ENCODE results near the gene FAM107B.
"Not testable (repeated sequence)": the region's sequence is repeated elsewhere in the genome, so short reads cannot be mapped to it uniquely, and the experiment has no call there.

FAM107B gene

GRCh38 chr10:14593806-14594205 is 180.9 kb downstream of the FAM107B start:
- no peak for DNase-seq (ENCODE audit: low read depth)
- Histone ChIP-seq H3K4me3 (ENCODE audit: low read length) (no peak overlapping the region), H3K9me3 (ENCODE audit: control insufficient read depth, low read length) (no peaks in the 10 kb centered on the region), H3K27me3 (replicated peaks; ENCODE audit: control insufficient read depth, insufficient read depth, low read length) (no peaks in the 10 kb centered on the region), H3K9ac (ENCODE audit: low read length) (no peak overlapping the region), H3K36me3 (ENCODE audit: control insufficient read depth, insufficient read depth, low read length, severe bottlenecking) (no peaks in the 10 kb centered on the region), H3K4me1 (ENCODE audit: control insufficient read depth, insufficient read depth, low read length) (no peaks in the 10 kb centered on the region)

- DNase-seq (ENCODE audit: low read depth), result no peak
- Histone ChIP-seq H3K9me3 (ENCODE audit: control insufficient read depth, low read length) (no peaks in the 10 kb centered on the region), H3K4me3 (ENCODE audit: low read length) (no peak overlapping the region), H3K36me3 (ENCODE audit: control insufficient read depth, insufficient read depth, low read length, severe bottlenecking) (no peaks in the 10 kb centered on the region), H3K4me1 (ENCODE audit: control insufficient read depth, insufficient read depth, low read length) (peaks cover 11% of the 10 kb centered on the region), H3K9ac (ENCODE audit: low read length) (no peak overlapping the region), H3K27me3 (replicated peaks; ENCODE audit: control insufficient read depth, insufficient read depth, low read length) (no peaks in the 10 kb centered on the region)
Observed at GRCh38 chr10:14592566-14592965, 182.1 kb downstream of the FAM107B start.

GRCh38 chr10:14592026-14592425 is 182.7 kb downstream of the FAM107B start:
- Histone ChIP-seq H3K9ac (ENCODE audit: low read length) (no peak overlapping the region), H3K36me3 (ENCODE audit: control insufficient read depth, insufficient read depth, low read length, severe bottlenecking) (no peaks in the 10 kb centered on the region), H3K4me1 (ENCODE audit: control insufficient read depth, insufficient read depth, low read length) (peaks cover 12% of the 10 kb centered on the region), H3K27me3 (replicated peaks; ENCODE audit: control insufficient read depth, insufficient read depth, low read length) (no peaks in the 10 kb centered on the region), H3K4me3 (ENCODE audit: low read length) (no peak overlapping the region), H3K9me3 (ENCODE audit: control insufficient read depth, low read length) (no peaks in the 10 kb centered on the region)
- no peak for DNase-seq (ENCODE audit: low read depth)

- H3K27me3 ChIP-seq (replicated peaks; ENCODE audit: control insufficient read depth, insufficient read depth, low read length); H3K36me3 ChIP-seq (ENCODE audit: control insufficient read depth, insufficient read depth, low read length, severe bottlenecking); H3K4me3 ChIP-seq (ENCODE audit: low read length); H3K9me3 ChIP-seq (ENCODE audit: control insufficient read depth, low read length); H3K9ac ChIP-seq (ENCODE audit: low read length); DNase-seq (ENCODE audit: low read depth): not testable (repeated sequence)
- peaks cover 12% of the 10 kb centered on the region for H3K4me1 ChIP-seq (ENCODE audit: control insufficient read depth, insufficient read depth, low read length)
Observed at GRCh38 chr10:14588938-14589294, 185.8 kb downstream of the FAM107B start.

- peaks cover 12% of the 10 kb centered on the region for H3K4me1 ChIP-seq (ENCODE audit: control insufficient read depth, insufficient read depth, low read length)
- H3K9me3 ChIP-seq (ENCODE audit: control insufficient read depth, low read length), result no peaks in the 10 kb centered on the region
- DNase-seq (ENCODE audit: low read depth), result peak; percentile 97
- no peaks in the 10 kb centered on the region for H3K36me3 ChIP-seq (ENCODE audit: control insufficient read depth, insufficient read depth, low read length, severe bottlenecking)
- H3K27me3 ChIP-seq (replicated peaks; ENCODE audit: control insufficient read depth, insufficient read depth, low read length), result no peaks in the 10 kb centered on the region
- H3K4me3 ChIP-seq (ENCODE audit: low read length), result no peak overlapping the region
- no peak overlapping the region for H3K9ac ChIP-seq (ENCODE audit: low read length)
Observed at GRCh38 chr10:14588084-14588937, 186.4 kb downstream of the FAM107B start.

GRCh38 chr10:14587540-14588083 is 187.1 kb downstream of the FAM107B start:
- H3K9me3 ChIP-seq (ENCODE audit: control insufficient read depth, low read length), result no peaks in the 10 kb centered on the region
- H3K9ac ChIP-seq (ENCODE audit: low read length), result no peak overlapping the region
- H3K4me3 ChIP-seq (ENCODE audit: low read length), result no peak overlapping the region
- no peaks in the 10 kb centered on the region for H3K27me3 ChIP-seq (replicated peaks; ENCODE audit: control insufficient read depth, insufficient read depth, low read length)
- H3K4me1 ChIP-seq (ENCODE audit: control insufficient read depth, insufficient read depth, low read length), result peaks cover 12% of the 10 kb centered on the region
- no peak for DNase-seq (ENCODE audit: low read depth)
- no peaks in the 10 kb centered on the region for H3K36me3 ChIP-seq (ENCODE audit: control insufficient read depth, insufficient read depth, low read length, severe bottlenecking)

GRCh38 chr10:14586901-14587300 is 187.8 kb downstream of the FAM107B start:
- H3K36me3 ChIP-seq (ENCODE audit: control insufficient read depth, insufficient read depth, low read length, severe bottlenecking), result no peaks in the 10 kb centered on the region
- DNase-seq (ENCODE audit: low read depth), result no peak
- no peaks in the 10 kb centered on the region for H3K27me3 ChIP-seq (replicated peaks; ENCODE audit: control insufficient read depth, insufficient read depth, low read length)
- no peaks in the 10 kb centered on the region for H3K9me3 ChIP-seq (ENCODE audit: control insufficient read depth, low read length)
- H3K4me1 ChIP-seq (ENCODE audit: control insufficient read depth, insufficient read depth, low read length), result peaks cover 12% of the 10 kb centered on the region
- no peak overlapping the region for H3K9ac ChIP-seq (ENCODE audit: low read length)
- H3K4me3 ChIP-seq (ENCODE audit: low read length), result no peak overlapping the region

- DNase-seq (ENCODE audit: low read depth), result no peak
- no peaks in the 10 kb centered on the region for H3K27me3 ChIP-seq (replicated peaks; ENCODE audit: control insufficient read depth, insufficient read depth, low read length)
- H3K9me3 ChIP-seq (ENCODE audit: control insufficient read depth, low read length), result no peaks in the 10 kb centered on the region
- H3K4me3 ChIP-seq (ENCODE audit: low read length), result no peak overlapping the region
- H3K36me3 ChIP-seq (ENCODE audit: control insufficient read depth, insufficient read depth, low read length, severe bottlenecking), result no peaks in the 10 kb centered on the region
- peaks cover 12% of the 10 kb centered on the region for H3K4me1 ChIP-seq (ENCODE audit: control insufficient read depth, insufficient read depth, low read length)
- no peak overlapping the region for H3K9ac ChIP-seq (ENCODE audit: low read length)
Observed at GRCh38 chr10:14585287-14586193, 189.2 kb downstream of the FAM107B start.

GRCh38 chr10:14584661-14585060 is 190.0 kb downstream of the FAM107B start:
- Histone ChIP-seq H3K9ac (ENCODE audit: low read length) (no peak overlapping the region), H3K4me1 (ENCODE audit: control insufficient read depth, insufficient read depth, low read length) (peaks cover 14% of the 10 kb centered on the region), H3K27me3 (replicated peaks; ENCODE audit: control insufficient read depth, insufficient read depth, low read length) (no peaks in the 10 kb centered on the region), H3K36me3 (ENCODE audit: control insufficient read depth, insufficient read depth, low read length, severe bottlenecking) (no peaks in the 10 kb centered on the region), H3K4me3 (ENCODE audit: low read length) (no peak overlapping the region), H3K9me3 (ENCODE audit: control insufficient read depth, low read length) (no peaks in the 10 kb centered on the region)
- DNase-seq (ENCODE audit: low read depth), result no peak

- Histone ChIP-seq H3K36me3 (ENCODE audit: control insufficient read depth, insufficient read depth, low read length, severe bottlenecking) (no peaks in the 10 kb centered on the region), H3K27me3 (replicated peaks; ENCODE audit: control insufficient read depth, insufficient read depth, low read length) (no peaks in the 10 kb centered on the region), H3K9me3 (ENCODE audit: control insufficient read depth, low read length) (no peaks in the 10 kb centered on the region), H3K4me1 (ENCODE audit: control insufficient read depth, insufficient read depth, low read length) (peaks cover 20% of the 10 kb centered on the region), H3K9ac (ENCODE audit: low read length) (no peak overlapping the region), H3K4me3 (ENCODE audit: low read length) (no peak overlapping the region)
- no peak for DNase-seq (ENCODE audit: low read depth)
Observed at GRCh38 chr10:14583967-14584366, 190.7 kb downstream of the FAM107B start.

- Histone ChIP-seq H3K4me1 (ENCODE audit: control insufficient read depth, insufficient read depth, low read length) (peaks cover 23% of the 10 kb centered on the region), H3K9ac (ENCODE audit: low read length) (no peak overlapping the region), H3K9me3 (ENCODE audit: control insufficient read depth, low read length) (no peaks in the 10 kb centered on the region), H3K4me3 (ENCODE audit: low read length) (no peak overlapping the region), H3K27me3 (replicated peaks; ENCODE audit: control insufficient read depth, insufficient read depth, low read length) (no peaks in the 10 kb centered on the region), H3K36me3 (ENCODE audit: control insufficient read depth, insufficient read depth, low read length, severe bottlenecking) (no peaks in the 10 kb centered on the region)
- no peak for DNase-seq (ENCODE audit: low read depth)
Observed at GRCh38 chr10:14583252-14583651, 191.4 kb downstream of the FAM107B start.

All from adipocyte (in vitro differentiated cells).